Activated T-cell treated with anti-CD3 and anti-CD28 coated beads for 48 hours (primary cell): ENCODE data around the gene NKAIN2.

Source experiments
- DNase-seq: peaks from one replicate; pipeline ENCODE4 v3.0.0-alpha.2; 2020; ENCODE audit warnings: low read depth

NKAIN2 gene

GRCh38 chr6:124599656-124600055 is 796.0 kb downstream of the NKAIN2 start:
- no peak for DNase-seq

- DNase-seq, result no peak
Observed at GRCh38 chr6:124604719-124605118, 801.1 kb downstream of the NKAIN2 start.

GRCh38 chr6:124607119-124607627 is 803.5 kb downstream of the NKAIN2 start:
- no peak for DNase-seq

GRCh38 chr6:124613031-124613430 is 809.4 kb downstream of the NKAIN2 start:
- no peak for DNase-seq

GRCh38 chr6:124622351-124622750 is 818.7 kb downstream of the NKAIN2 start:
- no peak for DNase-seq

- DNase-seq, result no peak
Observed at GRCh38 chr6:124633655-124634054, 830.0 kb downstream of the NKAIN2 start.

GRCh38 chr6:124640432-124640831 is 836.8 kb downstream of the NKAIN2 start:
- DNase-seq, result no peak

- no peak for DNase-seq
Observed at GRCh38 chr6:124655866-124656265, 852.2 kb downstream of the NKAIN2 start.

- no peak for DNase-seq
Observed at GRCh38 chr6:124658053-124658452, 854.4 kb downstream of the NKAIN2 start.

GRCh38 chr6:124659427-124659826 is 855.8 kb downstream of the NKAIN2 start:
- no peak for DNase-seq

- DNase-seq, result no peak
Observed at GRCh38 chr6:124660185-124660584, 856.5 kb downstream of the NKAIN2 start.

- no peak for DNase-seq
Observed at GRCh38 chr6:124661097-124661661, 857.5 kb downstream of the NKAIN2 start.

GRCh38 chr6:124668028-124668427 is 864.4 kb downstream of the NKAIN2 start:
- no peak for DNase-seq

- no peak for DNase-seq
Observed at GRCh38 chr6:124669713-124670480, 866.2 kb downstream of the NKAIN2 start.

GRCh38 chr6:124670801-124671200 is 867.1 kb downstream of the NKAIN2 start:
- DNase-seq, result no peak

GRCh38 chr6:124671324-124671723 is 867.7 kb downstream of the NKAIN2 start:
- no peak for DNase-seq

- DNase-seq, result no peak
Observed at GRCh38 chr6:124674042-124674441, 870.4 kb downstream of the NKAIN2 start.

GRCh38 chr6:124676033-124676432 is 872.4 kb downstream of the NKAIN2 start:
- DNase-seq, result no peak

- no peak for DNase-seq
Observed at GRCh38 chr6:124677874-124678273, 874.2 kb downstream of the NKAIN2 start.

GRCh38 chr6:124679387-124679786 is 875.7 kb downstream of the NKAIN2 start:
- DNase-seq, result no peak

GRCh38 chr6:124682751-124683150 is 879.1 kb downstream of the NKAIN2 start:
- no peak for DNase-seq

GRCh38 chr6:124683507-124683906 is 879.8 kb downstream of the NKAIN2 start:
- no peak for DNase-seq

- no peak for DNase-seq
Observed at GRCh38 chr6:124684621-124685020, 881.0 kb downstream of the NKAIN2 start.

GRCh38 chr6:124688369-124688768 is 884.7 kb downstream of the NKAIN2 start:
- DNase-seq, result no peak
